ENCODE measurements around the gene C20orf204. TPM values are rescaled to one million over a fixed set of nuclear protein-coding genes. Genes with fewer than 3 reads are reported as not detected.
A peak's percentile ranks its signal among the peaks of the same experiment; 100 is the strongest.

The C20orf204 gene
- total RNA-seq, 1 experiment from 2014 or later: 3.4 TPM

DNA sequence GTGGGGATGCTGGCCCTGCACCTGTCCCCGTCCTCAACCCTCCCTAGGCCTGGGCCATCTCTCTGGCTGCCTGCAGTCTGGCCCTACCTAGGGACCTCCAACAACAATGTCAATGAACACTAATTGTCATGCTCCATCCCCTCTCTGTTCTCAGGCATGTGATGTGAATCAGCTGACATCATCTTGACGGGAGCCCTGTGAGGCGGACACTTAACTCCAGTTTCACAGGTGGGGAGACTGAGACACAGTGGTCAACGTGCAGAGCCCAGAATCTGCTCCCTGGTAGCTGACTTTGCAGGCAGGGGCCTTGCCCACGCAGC lies 26.3 kb downstream of the C20orf204 start:
- no peak for DNase-seq
- 0 out of 2 replicates have a peak overlapping the region, but pooled peaks have one; percentile 6 for H3K27ac ChIP-seq (ENCODE audit: low read length)
- H3K27me3 ChIP-seq (ENCODE audit: low read length): no peaks in the 10 kb centered on the region
- peaks cover 10% of the 10 kb centered on the region for H3K79me2 ChIP-seq (ENCODE audit: low read length)
- H3F3A ChIP-seq (ENCODE audit: low read length, unreplicated experiment): no peaks in the 10 kb centered on the region
- H3K4me2 ChIP-seq (ENCODE audit: low read length): peak overlapping the region; percentile 95
- H2AFZ ChIP-seq (ENCODE audit: low read length): peak overlapping the region; percentile 67; the same call in 1 of the 2 replicates
- ChIA-PET POLR2A (ENCODE audit: unreplicated experiment) (no interaction called here), CTCF (interaction anchor here (0.6 to 1.0 kb wide), 2 partner anchors 23 to 517 kb away, joined by 3 to 8 read pairs; no protein-coding TSS in a partner anchor)
- H3K9me3 ChIP-seq (ENCODE audit: low read length): no peaks in the 10 kb centered on the region
- intact Hi-C loops (cut with micrococcal nuclease): loop anchor here (2.0 kb wide), 1 partner anchor 23 kb away; no protein-coding TSS in a partner anchor
- H3K36me3 ChIP-seq (ENCODE audit: low read depth, low read length): no peaks in the 10 kb centered on the region
- ATAC-seq: no peak
- H4K20me1 ChIP-seq (ENCODE audit: low read length): no peaks in the 10 kb centered on the region
- H3K9me2 ChIP-seq (replicated peaks; ENCODE audit: low read length): no peaks in the 10 kb centered on the region
- peaks cover 46% of the 10 kb centered on the region for H3K4me1 ChIP-seq (ENCODE audit: insufficient read depth, low read length)
- H3K9ac ChIP-seq (ENCODE audit: low read length): peak overlapping the region; percentile 84
- no peak for TF ChIP-seq EZH2phosphoT487 (IDR thresholded peaks at IDR 0.05; ENCODE audit: borderline replicate concordance, low read length)
- TF ChIP-seq EZH2 (IDR thresholded peaks at IDR 0.05; ENCODE audit: low read length, unreplicated experiment): no peak
- TF ChIP-seq, protein P1, sequence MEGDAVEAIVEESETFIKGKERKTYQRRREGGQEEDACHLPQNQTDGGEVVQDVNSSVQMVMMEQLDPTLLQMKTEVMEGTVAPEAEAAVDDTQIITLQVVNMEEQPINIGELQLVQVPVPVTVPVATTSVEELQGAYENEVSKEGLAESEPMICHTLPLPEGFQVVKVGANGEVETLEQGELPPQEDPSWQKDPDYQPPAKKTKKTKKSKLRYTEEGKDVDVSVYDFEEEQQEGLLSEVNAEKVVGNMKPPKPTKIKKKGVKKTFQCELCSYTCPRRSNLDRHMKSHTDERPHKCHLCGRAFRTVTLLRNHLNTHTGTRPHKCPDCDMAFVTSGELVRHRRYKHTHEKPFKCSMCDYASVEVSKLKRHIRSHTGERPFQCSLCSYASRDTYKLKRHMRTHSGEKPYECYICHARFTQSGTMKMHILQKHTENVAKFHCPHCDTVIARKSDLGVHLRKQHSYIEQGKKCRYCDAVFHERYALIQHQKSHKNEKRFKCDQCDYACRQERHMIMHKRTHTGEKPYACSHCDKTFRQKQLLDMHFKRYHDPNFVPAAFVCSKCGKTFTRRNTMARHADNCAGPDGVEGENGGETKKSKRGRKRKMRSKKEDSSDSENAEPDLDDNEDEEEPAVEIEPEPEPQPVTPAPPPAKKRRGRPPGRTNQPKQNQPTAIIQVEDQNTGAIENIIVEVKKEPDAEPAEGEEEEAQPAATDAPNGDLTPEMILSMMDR (conservative IDR thresholded peaks at IDR 0.05; ENCODE audit: low read depth, low read length): no peak
- H3K4me3 ChIP-seq (ENCODE audit: low read length): peak overlapping the region; percentile 79
- no TSS peak for BruUV-seq (replicated peaks)

DNA sequence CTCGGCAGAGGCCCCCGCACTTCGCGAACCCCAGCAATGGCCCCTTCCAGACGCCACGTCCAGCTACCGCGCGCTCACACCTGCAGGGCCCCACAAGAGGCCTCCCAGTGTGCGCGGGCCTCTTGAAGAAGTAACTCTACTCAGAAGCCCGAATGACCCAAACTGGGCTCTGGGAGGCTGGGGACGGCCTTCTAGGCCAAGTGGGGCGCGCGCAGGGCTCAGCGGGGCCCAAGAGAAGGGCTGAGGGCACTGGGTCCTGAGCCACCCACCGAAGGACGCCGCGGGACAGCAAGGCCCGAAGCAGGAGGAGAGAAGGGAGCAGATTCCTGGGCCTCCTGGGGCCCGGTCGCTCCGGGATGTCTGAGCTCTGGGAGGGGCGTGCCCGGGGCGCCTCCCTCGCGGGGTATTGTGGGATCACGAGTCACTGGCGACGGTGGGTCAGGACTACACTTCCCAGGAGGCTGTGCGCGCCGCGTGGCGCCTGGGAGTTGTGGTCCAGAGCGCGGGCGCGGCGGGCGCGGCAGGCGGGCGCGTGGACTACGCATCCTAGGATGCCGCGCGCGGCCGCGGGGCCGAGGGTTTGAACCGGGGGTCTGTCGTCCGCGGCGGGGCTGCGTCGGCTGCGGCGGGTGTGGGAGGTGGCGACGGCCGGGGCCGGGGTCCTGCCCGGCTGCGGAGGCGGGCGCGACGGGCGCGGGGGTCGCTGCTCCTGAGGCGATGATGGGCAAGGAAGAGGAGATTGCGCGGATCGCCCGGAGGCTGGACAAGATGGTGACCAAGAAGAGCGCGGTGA lies 26.8 kb downstream of the C20orf204 start, which contains the start of gene TCEA2:
Gene TCEA2, plus strand, starts transcription at position 603 of the 793 bp plus-strand sequence. Its CDS starts 115 bp downstream, at position 718.
- Histone ChIP-seq H3K36me3 (ENCODE audit: low read depth, low read length) (no peaks in the 10 kb centered on the region), H3K4me3 (ENCODE audit: low read length) (peak within 1 kb of the TSS; percentile 79), H3K4me2 (ENCODE audit: low read length) (peak within 1 kb of the TSS; percentile 95), H4K20me1 (ENCODE audit: low read length) (no peaks in the 10 kb centered on the region), H3K9me2 (replicated peaks; ENCODE audit: low read length) (no peaks in the 10 kb centered on the region), H3K79me2 (ENCODE audit: low read length) (peaks cover 10% of the 10 kb centered on the region), H2AFZ (ENCODE audit: low read length) (peak within 1 kb of the TSS; percentile 67), H3K27ac (ENCODE audit: low read length) (peak within 1 kb of the TSS; percentile 73), H3K27me3 (ENCODE audit: low read length) (no peaks in the 10 kb centered on the region), H3K9ac (ENCODE audit: low read length) (peak within 1 kb of the TSS; percentile 84), H3F3A (ENCODE audit: low read length, unreplicated experiment) (no peaks in the 10 kb centered on the region), H3K9me3 (ENCODE audit: low read length) (no peaks in the 10 kb centered on the region), H3K4me1 (ENCODE audit: insufficient read depth, low read length) (peaks cover 46% of the 10 kb centered on the region)
- TSS peak; percentile 94 for BruUV-seq (replicated peaks)
- TF ChIP-seq, protein P1 (conservative IDR thresholded peaks at IDR 0.05; ENCODE audit: low read depth, low read length): no peak
- TF ChIP-seq EZH2 (IDR thresholded peaks at IDR 0.05; ENCODE audit: low read length, unreplicated experiment): no peak
- TF ChIP-seq EZH2phosphoT487 (IDR thresholded peaks at IDR 0.05; ENCODE audit: borderline replicate concordance, low read length): no peak
- DNase-seq (peak; percentile 96), ATAC-seq (peak; percentile 86)
- CTCF ChIA-PET: interaction anchor here (0.6 to 1.0 kb wide), 3 partner anchors 12 to 518 kb away, joined by 3 to 8 read pairs (median 5); no protein-coding TSS in a partner anchor
- intact Hi-C loops (cut with micrococcal nuclease): loop anchor here (1.0 to 2.0 kb wide), 2 partner anchors 24 to 81 kb away; partner anchors contain the start of gene PRPF6
- POLR2A ChIA-PET (ENCODE audit: unreplicated experiment): interaction anchor here (0.6 to 0.8 kb wide), 4 partner anchors 24 to 86 kb away, joined by 3 to 6 read pairs (median 3); no protein-coding TSS in a partner anchor

Measured in PC-3 (cell line).